Mesenchymal stem cell (in vitro differentiated cells and primary cell): Measurements from ENCODE around the gene C9orf78.

Experiments
- DNase-seq: peaks from one replicate; pipeline ENCODE4 v3.0.0-alpha.2; 2013
- H2AFZ ChIP-seq: one replicate; pipeline ENCODE4 v1.6.1; 2013; ENCODE audit warnings: low read depth, mild to moderate bottlenecking, control low read depth, inconsistent platforms, low read length, moderate library complexity
- H2AK5ac ChIP-seq: 2 replicates; pipeline ENCODE4 v1.6.1; 2013; ENCODE audit warnings: low read length, moderate library complexity, mild to moderate bottlenecking, inconsistent platforms; ENCODE audit not compliant: severe bottlenecking
- H2BK120ac ChIP-seq: one replicate; pipeline ENCODE4 v1.6.1; 2013; ENCODE audit warnings: low read depth, mild to moderate bottlenecking, inconsistent platforms, low read length, moderate library complexity
- H2BK12ac ChIP-seq, 2 experiments: one replicate each; pipeline ENCODE4 v1.6.1; 2013; ENCODE audit warnings: inconsistent platforms in 2 of 2, low read length in 2 of 2, mild to moderate bottlenecking in 2 of 2, moderate library complexity in 2 of 2, control low read depth in 1 of 2
- H2BK15ac ChIP-seq: one replicate; pipeline ENCODE4 v1.6.1; 2013; ENCODE audit warnings: mild to moderate bottlenecking, low read depth, inconsistent platforms; ENCODE audit not compliant: poor library complexity, severe bottlenecking
- H2BK5ac ChIP-seq: 2 replicates; pipeline ENCODE4 v1.6.1; 2013; ENCODE audit warnings: low read depth, mild to moderate bottlenecking, low read length, control low read depth, inconsistent platforms; ENCODE audit not compliant: poor library complexity, severe bottlenecking
- H3K14ac ChIP-seq, 2 experiments: one replicate each; pipeline ENCODE4 v1.6.1; 2013; ENCODE audit warnings: inconsistent platforms in 2 of 2, low read length in 2 of 2, control low read depth in 1 of 2, mild to moderate bottlenecking in 1 of 2, moderate library complexity in 1 of 2
- H3K18ac ChIP-seq, 2 experiments: one replicate each; pipeline ENCODE4 v1.6.1; 2013; ENCODE audit warnings: inconsistent platforms in 2 of 2, low read length in 2 of 2, control low read depth in 1 of 2, low read depth in 1 of 2, mild to moderate bottlenecking in 1 of 2
- H3K23ac ChIP-seq, 2 experiments: one replicate each; pipeline ENCODE4 v1.6.1; 2013; ENCODE audit warnings: inconsistent platforms in 2 of 2, low read length in 2 of 2, mild to moderate bottlenecking in 2 of 2, moderate library complexity in 2 of 2, control low read depth in 1 of 2
- H3K27ac ChIP-seq: 2 replicates; pipeline ENCODE4 v1.5.1; 2013; ENCODE audit warnings: mild to moderate bottlenecking, moderate library complexity, low read length, control low read depth, inconsistent platforms; ENCODE audit not compliant: poor library complexity, severe bottlenecking
- H3K27me3 ChIP-seq, 2 experiments: 2 replicates each; pipeline versions ENCODE4 v1.6.1 to v1.7.0; 2013; ENCODE audit warnings: low read length in 2 of 2, mild to moderate bottlenecking in 2 of 2, moderate library complexity in 2 of 2, control low read depth in 1 of 2, inconsistent platforms in 1 of 2; ENCODE audit not compliant: control insufficient read depth in 1 of 2, insufficient read depth in 1 of 2
- H3K36me3 ChIP-seq, 2 experiments: 2 replicates each; pipeline versions ENCODE4 v1.6.1 to v1.7.0; 2013; ENCODE audit warnings: low read length in 2 of 2, control low read depth in 1 of 2, inconsistent platforms in 1 of 2, low read depth in 1 of 2, mild to moderate bottlenecking in 1 of 2; ENCODE audit not compliant: insufficient read depth in 2 of 2, control insufficient read depth in 1 of 2
- H3K4ac ChIP-seq, 2 experiments: one replicate each; pipeline ENCODE4 v1.6.1; 2013; ENCODE audit warnings: inconsistent platforms in 2 of 2, low read length in 2 of 2, mild to moderate bottlenecking in 2 of 2, moderate library complexity in 2 of 2, control low read depth in 1 of 2, low read depth in 1 of 2
- H3K4me1 ChIP-seq: 2 replicates; pipeline ENCODE4 v1.6.1; 2013; ENCODE audit warnings: low read depth, low read length, control low read depth; ENCODE audit not compliant: control insufficient read depth, insufficient read depth
- H3K4me2 ChIP-seq: 2 replicates; pipeline ENCODE4 v1.6.1; 2013; ENCODE audit warnings: low read length, mild to moderate bottlenecking, inconsistent platforms; ENCODE audit not compliant: poor library complexity, severe bottlenecking
- H3K4me3 ChIP-seq, 2 experiments: 2 replicates each; pipeline versions ENCODE4 v1.5.1 to v1.7.0; 2013; ENCODE audit warnings: low read length in 2 of 2, mild to moderate bottlenecking in 2 of 2, control low read depth in 1 of 2, low read depth in 1 of 2; ENCODE audit not compliant: insufficient read depth in 1 of 2
- H3K79me1 ChIP-seq: replicated peaks from 2 replicates; pipeline ENCODE4 v1.6.1; 2013; ENCODE audit warnings: mild to moderate bottlenecking, control low read depth, low read length, inconsistent platforms; ENCODE audit not compliant: poor library complexity, severe bottlenecking
- H3K9ac ChIP-seq: 2 replicates; pipeline ENCODE4 v1.7.0; 2013; ENCODE audit warnings: mild to moderate bottlenecking, low read length, moderate library complexity
- H3K9me3 ChIP-seq: 2 replicates; pipeline ENCODE4 v1.7.0; 2013; ENCODE audit warnings: mild to moderate bottlenecking, low read length; ENCODE audit not compliant: control insufficient read depth
- H4K8ac ChIP-seq: one replicate; pipeline ENCODE4 v1.6.1; 2013; ENCODE audit warnings: inconsistent platforms, mild to moderate bottlenecking, low read length, moderate library complexity
- H4K91ac ChIP-seq: one replicate; pipeline ENCODE4 v1.6.1; 2013; ENCODE audit warnings: mild to moderate bottlenecking, low read length, inconsistent platforms
- WGBS: methylation state at CpG from one replicate; pipeline ENCODE4 v1.1.7; 2013; ENCODE audit warnings: mixed read lengths; 5-methylcytosine and 5-hydroxymethylcytosine counted together

The C9orf78 gene

DNA sequence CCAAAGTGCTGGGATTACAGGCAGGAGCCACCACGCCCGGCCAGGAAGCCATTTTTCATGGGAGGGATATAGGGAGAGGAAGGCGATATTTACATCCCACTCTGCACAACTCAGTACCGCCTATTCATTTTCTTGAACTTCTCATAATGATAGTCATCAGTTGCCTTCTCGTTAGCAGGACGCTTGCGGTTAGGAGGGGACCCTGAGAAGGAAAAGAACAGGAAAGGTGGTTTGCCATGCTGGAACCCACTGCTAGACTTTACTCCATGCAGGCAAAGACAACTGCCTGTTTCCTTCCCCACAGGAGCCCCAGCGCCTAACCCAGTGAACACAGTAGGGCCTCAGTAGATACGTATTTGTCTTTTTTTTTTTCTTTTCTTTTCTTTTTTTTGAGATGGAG, 7.0 kb downstream of the C9orf78 start:
- H3K27ac ChIP-seq: no peak overlapping the region
- H2AK5ac ChIP-seq: no peak overlapping the region
- H3K36me3 ChIP-seq: peaks cover 42 to 65% of the 10 kb centered on the region in 2 experiments
- no peaks in the 10 kb centered on the region for H3K9me3 ChIP-seq
- DNase-seq: no peak
- H3K79me1 ChIP-seq: no peaks in the 10 kb centered on the region
- no peak overlapping the region for H3K18ac ChIP-seq
- no peaks in the 10 kb centered on the region for H3K4me1 ChIP-seq
- H3K27me3 ChIP-seq: no peaks in the 10 kb centered on the region
- no peak overlapping the region for H2BK12ac ChIP-seq
- 98% methylated on average over 6 of the region's 9 CpGs for WGBS
- H3K4me2 ChIP-seq: no peak overlapping the region
- no peak overlapping the region for H3K9ac ChIP-seq
- H4K91ac ChIP-seq: no peak overlapping the region
- no peak overlapping the region for H2BK120ac ChIP-seq
- H2AFZ ChIP-seq: no peak overlapping the region
- H2BK15ac ChIP-seq: no peak overlapping the region
- no peak overlapping the region for H3K14ac ChIP-seq
- H4K8ac ChIP-seq: no peak overlapping the region
- no peak overlapping the region for H2BK5ac ChIP-seq
- H3K4ac ChIP-seq: no peak overlapping the region
- no peak overlapping the region for H3K23ac ChIP-seq
- H3K4me3 ChIP-seq: no peak overlapping the region

GRCh38 chr9:129826759-129827158, 8.3 kb downstream of the C9orf78 start:
- H2AK5ac ChIP-seq: no peak overlapping the region
- H3K4me3 ChIP-seq: no peak overlapping the region
- no peak overlapping the region for H2BK15ac ChIP-seq
- H3K18ac ChIP-seq: no peak overlapping the region
- H4K91ac ChIP-seq: no peak overlapping the region
- H3K36me3 ChIP-seq: peaks cover 42 to 62% of the 10 kb centered on the region in 2 experiments
- no peak overlapping the region for H3K14ac ChIP-seq
- no peak overlapping the region for H4K8ac ChIP-seq
- WGBS: no CpG with 5 or more reads among the region's 1 CpG
- no peak overlapping the region for H3K9ac ChIP-seq
- H2BK5ac ChIP-seq: no peak overlapping the region
- peaks cover 5% of the 10 kb centered on the region for H3K79me1 ChIP-seq
- no peaks in the 10 kb centered on the region for H3K27me3 ChIP-seq
- DNase-seq: no peak
- H3K27ac ChIP-seq: no peak overlapping the region
- H3K23ac ChIP-seq: no peak overlapping the region
- H3K9me3 ChIP-seq: no peaks in the 10 kb centered on the region
- no peak overlapping the region for H3K4me2 ChIP-seq
- H2BK12ac ChIP-seq: no peak overlapping the region
- H2AFZ ChIP-seq: no peak overlapping the region
- peaks cover 6% of the 10 kb centered on the region for H3K4me1 ChIP-seq
- H3K4ac ChIP-seq: no peak overlapping the region
- H2BK120ac ChIP-seq: no peak overlapping the region

GRCh38 chr9:129826344-129826743, 8.7 kb downstream of the C9orf78 start:
- Histone ChIP-seq H2BK15ac (no peak overlapping the region), H2AFZ (no peak overlapping the region), H4K8ac (no peak overlapping the region), H3K36me3 (peaks cover 42 to 62% of the 10 kb centered on the region in 2 experiments), H3K4me2 (no peak overlapping the region), H3K4me3 (no peak overlapping the region), H3K18ac (no peak overlapping the region), H4K91ac (no peak overlapping the region), H2BK12ac (no peak overlapping the region), H3K27ac (no peak overlapping the region), H3K79me1 (peaks cover 7% of the 10 kb centered on the region), H2BK120ac (no peak overlapping the region), H2BK5ac (no peak overlapping the region), H3K9ac (no peak overlapping the region), H2AK5ac (no peak overlapping the region), H3K4ac (no peak overlapping the region), H3K27me3 (no peaks in the 10 kb centered on the region), H3K9me3 (no peaks in the 10 kb centered on the region), H3K14ac (no peak overlapping the region), H3K23ac (no peak overlapping the region), H3K4me1 (peaks cover 6% of the 10 kb centered on the region)
- WGBS: 97% methylated on average over 6 of the region's 6 CpGs
- no peak for DNase-seq

DNA sequence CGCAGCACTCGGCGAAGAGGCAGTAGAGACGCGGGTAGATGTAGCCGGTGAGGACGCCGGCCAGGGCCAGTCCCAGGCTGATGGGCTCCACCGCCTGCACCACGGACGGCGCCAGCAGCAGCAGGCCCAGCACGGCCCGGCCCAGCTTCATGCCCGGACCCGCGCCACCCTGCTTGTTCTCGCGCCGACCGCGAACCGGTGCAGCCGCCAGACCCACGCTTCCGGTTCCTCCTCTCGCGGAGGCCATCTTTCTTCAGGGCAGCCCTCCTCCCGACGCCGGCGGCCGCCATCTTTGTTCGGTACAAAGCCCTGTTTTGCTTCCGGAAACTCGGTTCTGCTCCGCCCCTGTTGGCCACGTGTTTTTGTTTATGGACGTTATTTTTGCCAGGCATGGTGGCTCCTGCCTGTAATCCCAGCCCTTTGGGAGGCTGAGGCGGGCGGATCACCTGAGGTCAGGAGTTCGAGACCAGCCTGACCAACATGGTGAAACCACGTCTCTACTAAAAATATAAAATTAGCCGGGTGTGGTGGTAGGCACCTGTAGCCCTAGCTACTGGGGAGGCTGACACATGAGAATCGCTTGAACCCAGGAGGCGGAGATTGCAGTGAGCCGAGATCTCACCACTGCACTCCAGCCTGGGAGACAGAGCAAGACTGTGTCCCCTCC, 11.0 kb downstream of the C9orf78 start, which contains the start of gene TOR1A:
Gene TOR1A (minus strand): TSS at position 202 of the 667 bp plus-strand sequence. CDS start 51 bp downstream, at position 151.
- peak; percentile 95 for DNase-seq
- peak within 1 kb of the TSS in 1 of 2 experiments; percentile 46 for H3K14ac ChIP-seq
- H3K9me3 ChIP-seq: no peaks in the 10 kb centered on the region
- H4K8ac ChIP-seq: peak within 1 kb of the TSS; percentile 86
- no peak within 1 kb of the TSS for H2BK5ac ChIP-seq
- peak within 1 kb of the TSS; percentile 94 for H4K91ac ChIP-seq
- H3K4ac ChIP-seq: peak within 1 kb of the TSS; percentile 32 to 85
- no peaks in the 10 kb centered on the region for H3K27me3 ChIP-seq
- peak within 1 kb of the TSS; percentile 88 for H2BK120ac ChIP-seq
- H2BK15ac ChIP-seq: peak within 1 kb of the TSS; percentile 34
- peak within 1 kb of the TSS; percentile 59 for H3K27ac ChIP-seq
- peaks cover 39 to 56% of the 10 kb centered on the region in 2 experiments for H3K36me3 ChIP-seq
- H3K4me3 ChIP-seq: peak within 1 kb of the TSS; percentile 81 to 82
- H3K23ac ChIP-seq: no peak within 1 kb of the TSS
- peak within 1 kb of the TSS; percentile 39 for H2AFZ ChIP-seq
- H3K9ac ChIP-seq: peak within 1 kb of the TSS; percentile 87
- H2AK5ac ChIP-seq: no peak within 1 kb of the TSS
- H3K4me1 ChIP-seq: peaks cover 6% of the 10 kb centered on the region
- peak within 1 kb of the TSS; percentile 87 for H3K4me2 ChIP-seq
- no peak within 1 kb of the TSS for H2BK12ac ChIP-seq
- WGBS: 6% methylated on average over 42 of the region's 47 CpGs
- H3K79me1 ChIP-seq: peaks cover 15% of the 10 kb centered on the region
- H3K18ac ChIP-seq: peak within 1 kb of the TSS; percentile 84 to 91
